ENCODE measurements around the gene PPFIBP2.

DNA sequence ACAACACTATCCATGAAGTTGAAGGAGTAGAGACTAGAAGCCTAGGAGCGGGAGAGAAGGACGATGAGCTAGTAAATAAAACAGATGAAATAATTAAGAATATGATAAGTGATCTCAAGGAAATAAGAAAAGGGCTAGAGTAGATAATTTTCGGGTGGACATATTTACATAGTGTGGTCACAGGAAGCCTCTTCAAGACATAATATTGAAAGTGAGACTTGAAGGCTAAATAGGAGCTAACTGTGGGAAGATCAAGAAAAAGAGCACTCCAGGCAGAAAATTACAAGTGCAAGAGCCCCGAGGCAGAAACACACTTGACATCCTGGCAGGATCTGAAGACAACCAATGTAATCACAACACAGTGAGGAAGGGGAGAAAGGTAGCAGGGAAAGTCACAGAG lies 11.9 kb upstream of the PPFIBP2 start:
- TF ChIP-seq, protein P1, sequence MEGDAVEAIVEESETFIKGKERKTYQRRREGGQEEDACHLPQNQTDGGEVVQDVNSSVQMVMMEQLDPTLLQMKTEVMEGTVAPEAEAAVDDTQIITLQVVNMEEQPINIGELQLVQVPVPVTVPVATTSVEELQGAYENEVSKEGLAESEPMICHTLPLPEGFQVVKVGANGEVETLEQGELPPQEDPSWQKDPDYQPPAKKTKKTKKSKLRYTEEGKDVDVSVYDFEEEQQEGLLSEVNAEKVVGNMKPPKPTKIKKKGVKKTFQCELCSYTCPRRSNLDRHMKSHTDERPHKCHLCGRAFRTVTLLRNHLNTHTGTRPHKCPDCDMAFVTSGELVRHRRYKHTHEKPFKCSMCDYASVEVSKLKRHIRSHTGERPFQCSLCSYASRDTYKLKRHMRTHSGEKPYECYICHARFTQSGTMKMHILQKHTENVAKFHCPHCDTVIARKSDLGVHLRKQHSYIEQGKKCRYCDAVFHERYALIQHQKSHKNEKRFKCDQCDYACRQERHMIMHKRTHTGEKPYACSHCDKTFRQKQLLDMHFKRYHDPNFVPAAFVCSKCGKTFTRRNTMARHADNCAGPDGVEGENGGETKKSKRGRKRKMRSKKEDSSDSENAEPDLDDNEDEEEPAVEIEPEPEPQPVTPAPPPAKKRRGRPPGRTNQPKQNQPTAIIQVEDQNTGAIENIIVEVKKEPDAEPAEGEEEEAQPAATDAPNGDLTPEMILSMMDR (IDR thresholded peaks at IDR 0.05), result no peak
- no peak for TF ChIP-seq EZH2 (IDR thresholded peaks at IDR 0.05; ENCODE audit: borderline replicate concordance, insufficient read depth, low read depth, low read length, poor library complexity, severe bottlenecking)

All from B cell (primary cell).